HG03175 (cell line): Measurements from ENCODE around the gene CEP63.

ENCODE experiments used
- ATAC-seq: cut with Tn5 transposase; IDR thresholded peaks from one replicate; pipeline ENCODE4 v1.9.1; 2021; ENCODE audit warnings: mild to moderate bottlenecking, moderate library complexity; ENCODE audit not compliant: unreplicated experiment

Gene CEP63

DNA sequence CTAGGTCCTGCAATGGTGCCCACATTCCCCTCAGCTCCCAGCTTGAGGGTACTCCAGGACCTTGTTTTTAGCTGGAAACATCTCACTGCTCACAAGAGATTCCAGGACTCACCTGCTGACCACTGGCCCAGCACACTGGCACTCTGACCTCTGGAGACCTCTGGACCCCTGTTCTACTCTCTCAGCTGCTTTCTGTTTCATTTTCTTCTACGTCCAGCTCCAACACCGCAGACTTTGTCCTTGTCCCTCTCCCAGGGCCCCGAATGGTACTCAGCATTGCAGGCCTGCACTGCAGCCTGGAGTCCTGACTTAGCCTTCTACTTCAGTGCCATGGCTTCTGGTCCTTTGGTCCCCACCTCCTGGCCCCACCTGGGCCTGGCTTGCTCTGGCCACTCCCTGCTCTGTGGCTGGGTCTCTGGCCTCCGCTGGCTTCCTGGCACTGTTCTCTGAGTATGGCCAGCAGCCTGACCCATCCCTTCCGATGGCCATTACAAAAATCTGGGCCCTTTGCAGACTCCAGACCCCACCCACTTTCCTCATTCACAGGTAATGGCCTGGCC is 137.0 kb downstream of the CEP63 start:
- no peak for ATAC-seq

DNA sequence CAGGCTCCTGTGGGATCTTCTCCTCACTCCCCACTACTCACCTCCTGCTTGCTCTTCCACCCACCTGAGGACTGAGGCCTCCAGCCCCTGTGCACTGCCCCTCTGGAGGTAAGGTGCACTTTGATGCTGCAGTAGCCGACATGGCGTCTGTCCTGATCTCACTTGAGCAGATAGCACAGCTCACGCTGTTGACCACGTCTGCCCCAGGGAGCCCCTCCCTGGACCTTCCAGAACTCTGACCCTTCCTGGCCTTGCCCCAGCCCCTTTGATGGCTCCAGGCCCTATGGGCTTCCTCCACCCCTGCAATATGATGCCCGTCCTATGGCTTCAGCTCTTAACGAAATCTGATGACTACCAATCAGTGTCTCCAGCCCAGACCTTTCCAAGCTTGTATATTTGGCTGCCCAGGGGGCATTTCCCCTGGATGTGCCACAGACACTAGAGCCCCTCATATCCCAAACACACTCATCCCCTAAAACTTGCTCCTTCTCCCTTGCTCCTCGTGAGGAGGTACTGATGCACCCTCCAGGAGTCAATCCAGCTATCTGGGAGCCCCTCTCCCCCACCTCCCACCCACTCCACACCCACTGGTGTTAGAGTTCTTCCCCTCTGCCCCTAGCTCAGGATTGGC is 137.9 kb downstream of the CEP63 start:
- ATAC-seq, result no peak
